GM18873 (cell line): ENCODE data around the gene MGAT3.
"Not testable (repeated sequence)": the region's sequence is repeated elsewhere in the genome, so short reads cannot be mapped to it uniquely, and the experiment has no call there.

Source experiments
- ATAC-seq: cut with Tn5 transposase; IDR thresholded peaks from one replicate; pipeline ENCODE4 v1.9.1; 2021; ENCODE audit warnings: mild to moderate bottlenecking, moderate library complexity, moderate number of reproducible peaks; ENCODE audit not compliant: unreplicated experiment, low FRiP score

Gene MGAT3, protein sequence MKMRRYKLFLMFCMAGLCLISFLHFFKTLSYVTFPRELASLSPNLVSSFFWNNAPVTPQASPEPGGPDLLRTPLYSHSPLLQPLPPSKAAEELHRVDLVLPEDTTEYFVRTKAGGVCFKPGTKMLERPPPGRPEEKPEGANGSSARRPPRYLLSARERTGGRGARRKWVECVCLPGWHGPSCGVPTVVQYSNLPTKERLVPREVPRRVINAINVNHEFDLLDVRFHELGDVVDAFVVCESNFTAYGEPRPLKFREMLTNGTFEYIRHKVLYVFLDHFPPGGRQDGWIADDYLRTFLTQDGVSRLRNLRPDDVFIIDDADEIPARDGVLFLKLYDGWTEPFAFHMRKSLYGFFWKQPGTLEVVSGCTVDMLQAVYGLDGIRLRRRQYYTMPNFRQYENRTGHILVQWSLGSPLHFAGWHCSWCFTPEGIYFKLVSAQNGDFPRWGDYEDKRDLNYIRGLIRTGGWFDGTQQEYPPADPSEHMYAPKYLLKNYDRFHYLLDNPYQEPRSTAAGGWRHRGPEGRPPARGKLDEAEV

DNA sequence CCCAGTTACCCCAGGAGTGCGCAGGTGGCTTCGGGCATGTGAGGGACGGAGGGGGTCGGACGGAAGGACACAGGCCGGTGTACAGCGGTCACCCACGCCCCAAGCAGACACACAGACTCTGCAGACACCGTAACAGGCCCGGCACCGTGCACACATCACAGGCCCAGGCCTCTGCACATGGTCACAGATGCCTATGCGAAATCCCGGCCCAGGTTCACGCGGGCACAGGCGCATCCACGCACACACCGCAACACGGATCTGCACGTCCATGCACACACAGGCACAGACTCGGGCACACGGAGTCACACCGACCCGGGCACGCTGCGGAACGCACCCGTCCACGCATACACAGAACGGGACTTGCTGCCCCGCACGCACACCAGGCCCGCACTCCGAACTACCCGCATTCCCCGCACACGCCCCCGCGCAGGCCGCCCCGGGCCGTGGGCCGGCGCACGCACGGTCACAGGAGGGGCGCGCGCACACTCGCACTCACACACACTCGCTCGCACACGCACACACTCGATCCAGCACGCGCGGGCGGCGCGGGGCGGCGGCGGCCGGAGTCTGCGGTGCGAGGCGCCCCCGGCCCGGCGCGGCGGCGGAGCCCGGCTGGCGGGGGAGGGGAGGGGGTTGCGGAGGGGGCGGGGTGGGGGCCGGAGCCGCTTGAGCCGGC is at the start of gene MGAT3:
TSS of gene MGAT3 (plus strand) at position 491 of the 676 bp plus-strand sequence. CDS start 30,336 bp downstream, outside the sequence.
- no peak for ATAC-seq

DNA sequence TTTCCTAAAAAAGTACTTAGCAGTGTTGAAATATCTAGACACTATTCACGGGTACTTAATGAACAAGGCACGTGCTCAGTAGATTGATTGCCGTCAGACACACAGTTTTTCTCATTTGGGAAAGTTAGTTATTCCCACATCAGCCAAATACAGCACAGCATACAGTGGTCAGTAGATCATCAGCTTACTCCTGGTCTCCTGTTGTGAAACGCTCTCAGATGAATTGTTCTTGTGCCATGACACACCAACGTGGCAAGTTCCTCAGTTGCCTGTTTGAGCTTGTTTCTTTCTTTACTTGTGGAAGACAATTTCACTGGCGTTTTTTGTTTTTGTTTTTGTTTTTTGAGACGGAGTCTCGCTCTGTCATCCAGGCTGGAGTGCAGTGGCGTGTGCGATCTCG is 48.6 kb upstream of the MGAT3 start:
- no peak for ATAC-seq

DNA sequence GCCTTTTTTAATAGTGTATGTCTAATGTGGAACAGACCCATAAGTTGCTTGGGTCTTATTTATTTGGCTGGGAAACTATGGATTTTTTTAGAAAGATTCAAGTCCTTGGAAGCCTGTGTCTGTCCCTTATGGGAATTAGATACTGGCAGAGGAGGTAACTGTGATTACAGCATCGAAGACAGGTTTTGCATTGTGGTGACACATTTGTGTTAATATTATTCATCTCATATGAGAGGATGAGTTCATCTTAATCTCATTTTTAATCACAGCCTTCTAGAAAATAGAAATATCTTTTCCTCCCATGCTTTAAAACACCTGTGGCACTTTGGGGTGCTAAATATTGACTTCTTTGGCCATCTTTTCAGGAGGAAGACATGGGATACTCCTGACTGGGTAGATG is 48.0 kb upstream of the MGAT3 start:
- no peak for ATAC-seq

DNA sequence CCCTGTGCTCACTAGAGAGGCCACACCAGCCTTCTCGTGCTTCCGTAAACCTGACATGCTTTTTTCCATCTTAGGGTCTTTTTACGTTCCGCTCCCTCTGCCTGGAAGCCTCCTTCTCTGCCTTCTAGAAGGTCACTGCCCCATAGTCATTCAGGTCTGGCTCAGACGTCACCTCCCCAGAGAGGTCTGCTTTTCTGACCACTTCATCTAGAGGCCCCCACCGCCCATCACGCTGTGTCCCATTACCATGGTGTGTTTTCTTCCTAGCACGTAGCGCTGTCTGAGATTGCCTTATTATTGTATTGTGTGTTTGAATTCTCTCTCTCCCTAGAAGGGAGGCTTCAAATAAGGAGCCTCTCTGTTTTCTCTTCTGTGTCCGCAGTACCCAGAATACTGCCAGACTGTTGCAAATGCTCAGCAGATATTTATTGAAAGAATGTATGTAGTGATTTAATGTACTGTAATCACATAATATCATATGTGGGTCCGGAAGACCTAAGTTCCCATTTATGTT is 47.2 kb upstream of the MGAT3 start:
- no peak for ATAC-seq

DNA sequence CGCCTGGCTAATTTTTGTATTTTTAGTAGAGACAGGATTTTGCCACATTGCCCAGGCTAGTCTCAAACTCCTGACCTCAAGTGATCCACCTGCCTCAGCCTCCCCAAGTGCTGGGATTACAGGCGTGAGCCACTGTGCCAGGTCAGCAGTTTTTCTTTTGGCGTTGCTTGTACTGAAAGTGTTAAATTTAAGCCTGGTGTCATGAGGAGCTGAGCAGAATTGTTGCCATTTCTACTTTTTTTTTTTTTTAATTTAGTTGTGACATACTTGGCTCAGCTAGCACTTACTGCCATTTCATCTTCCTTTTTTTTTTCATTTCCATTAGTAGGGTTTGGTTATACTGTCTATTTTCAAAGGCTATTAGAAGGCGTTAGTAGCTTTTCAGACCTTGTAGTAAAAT is 46.5 kb upstream of the MGAT3 start:
- no peak for ATAC-seq

DNA sequence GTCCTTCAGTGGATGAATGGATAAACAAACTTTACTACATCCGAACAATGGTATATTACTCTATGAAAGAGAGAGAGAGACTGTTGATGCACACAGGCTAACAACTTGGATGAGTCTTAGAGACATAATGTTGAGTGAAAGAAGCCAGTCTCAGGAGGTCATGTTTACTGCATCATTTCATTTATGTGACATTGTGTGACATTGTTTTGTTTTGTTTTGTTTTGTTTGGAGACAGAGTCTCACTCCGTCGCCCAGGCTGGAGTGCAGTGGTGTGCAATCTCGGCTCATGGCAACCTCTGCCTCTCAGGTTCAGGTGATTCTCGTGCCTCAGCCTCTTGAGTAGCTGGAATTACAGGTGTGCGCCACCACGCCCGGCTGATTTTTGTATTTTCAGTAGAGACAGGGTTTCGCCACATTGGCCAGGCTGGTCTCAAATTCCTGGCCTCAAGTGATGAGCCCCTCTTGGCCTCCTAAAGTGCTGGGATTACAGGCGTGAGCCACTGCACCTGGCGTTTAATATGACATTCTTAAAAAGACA is 44.9 kb upstream of the MGAT3 start:
- ATAC-seq = not testable (repeated sequence)

DNA sequence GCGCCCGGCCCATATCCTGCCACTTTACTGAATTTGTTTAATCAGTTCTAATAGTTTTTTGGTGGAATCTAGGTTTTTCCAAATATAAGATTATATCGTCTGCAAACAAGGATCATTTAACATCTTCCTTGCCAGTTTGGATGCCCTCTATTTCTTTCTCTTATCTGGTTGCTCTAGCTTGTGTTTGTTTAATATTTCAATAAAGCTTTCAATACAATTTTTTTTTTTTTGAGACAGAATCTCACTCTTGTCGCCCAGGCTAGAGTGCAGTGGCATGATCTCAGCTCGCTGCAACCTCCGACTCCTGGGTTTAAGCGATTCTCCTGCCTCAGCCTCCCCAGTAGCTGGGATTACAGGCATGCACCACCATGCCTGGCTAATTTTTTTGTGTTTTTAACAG is 43.6 kb upstream of the MGAT3 start:
- not testable (repeated sequence) for ATAC-seq

DNA sequence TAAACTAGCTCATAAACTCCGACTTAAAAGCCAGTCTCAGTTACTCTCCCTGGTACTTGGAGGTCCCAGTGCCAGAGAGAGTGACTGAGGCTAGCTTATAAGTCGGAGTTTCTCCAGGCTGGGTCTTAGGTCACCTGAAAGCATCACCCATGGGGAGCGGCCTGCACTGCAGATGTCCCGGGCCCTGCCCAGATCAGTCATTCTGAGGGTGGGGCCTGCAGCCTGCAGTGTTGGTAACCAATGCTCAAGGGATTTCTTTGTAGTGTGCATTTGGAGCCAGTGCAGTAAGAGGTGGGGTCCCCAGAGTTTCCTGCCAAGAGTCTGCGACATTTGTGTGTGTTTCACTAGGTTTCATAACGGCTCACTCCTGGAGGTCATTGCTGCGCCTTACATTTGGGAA is 42.4 kb upstream of the MGAT3 start:
- no peak for ATAC-seq

DNA sequence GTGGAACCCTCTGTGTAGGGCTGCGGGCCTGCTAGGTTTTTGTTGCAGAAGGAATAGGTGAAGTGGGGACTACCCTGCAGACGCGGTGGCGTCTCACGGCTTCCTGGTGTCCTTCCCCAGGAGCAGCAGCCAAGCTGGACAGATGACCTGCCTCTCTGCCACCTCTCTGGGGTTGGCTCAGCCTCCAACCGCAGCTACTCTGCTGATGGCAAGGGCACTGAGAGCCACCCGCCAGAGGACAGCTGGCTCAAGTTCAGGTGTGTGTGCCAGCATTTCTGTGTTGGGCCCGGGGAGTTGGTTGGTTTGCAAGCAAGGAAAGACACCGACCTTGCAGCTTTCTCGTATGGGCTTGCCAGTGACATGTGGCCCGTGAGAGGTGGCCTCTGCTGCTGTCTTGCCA is 41.9 kb upstream of the MGAT3 start:
- ATAC-seq = no peak

DNA sequence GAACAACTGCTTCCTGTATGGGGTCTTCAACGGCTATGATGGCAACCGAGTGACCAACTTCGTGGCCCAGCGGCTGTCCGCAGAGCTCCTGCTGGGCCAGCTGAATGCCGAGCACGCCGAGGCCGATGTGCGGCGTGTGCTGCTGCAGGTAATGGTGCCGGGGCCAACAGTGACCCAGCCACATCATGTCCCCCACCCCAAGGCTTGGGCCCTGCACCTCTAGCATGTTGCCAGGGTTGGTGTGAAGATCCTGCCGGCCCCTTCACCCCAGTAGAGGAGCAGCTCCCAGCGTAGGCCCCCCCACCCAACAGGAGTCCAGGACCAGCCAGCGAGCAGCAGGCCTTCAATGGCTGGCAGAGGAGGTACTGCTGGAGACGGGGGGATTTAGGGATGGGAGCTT is 41.3 kb upstream of the MGAT3 start:
- no peak for ATAC-seq

DNA sequence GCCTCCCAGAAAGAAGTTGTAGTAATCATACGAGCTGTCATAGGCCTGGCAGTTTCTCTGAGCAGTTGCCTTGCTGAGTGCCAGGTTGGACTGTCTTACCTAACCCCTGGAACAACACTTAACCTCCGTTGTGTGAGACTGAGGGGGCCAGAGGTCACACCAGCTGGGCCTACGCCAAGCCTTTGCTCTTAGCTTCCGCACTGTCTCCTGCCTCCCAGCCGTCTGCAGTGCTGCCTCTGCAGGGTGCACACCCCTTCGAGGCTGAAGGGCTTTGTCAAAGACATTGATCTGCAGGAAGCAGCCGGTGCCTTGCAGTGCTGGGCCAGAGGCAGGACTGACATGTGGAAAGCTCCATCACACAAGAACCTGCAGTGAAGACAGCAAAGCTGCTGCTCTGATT is 40.5 kb upstream of the MGAT3 start:
- no peak for ATAC-seq

DNA sequence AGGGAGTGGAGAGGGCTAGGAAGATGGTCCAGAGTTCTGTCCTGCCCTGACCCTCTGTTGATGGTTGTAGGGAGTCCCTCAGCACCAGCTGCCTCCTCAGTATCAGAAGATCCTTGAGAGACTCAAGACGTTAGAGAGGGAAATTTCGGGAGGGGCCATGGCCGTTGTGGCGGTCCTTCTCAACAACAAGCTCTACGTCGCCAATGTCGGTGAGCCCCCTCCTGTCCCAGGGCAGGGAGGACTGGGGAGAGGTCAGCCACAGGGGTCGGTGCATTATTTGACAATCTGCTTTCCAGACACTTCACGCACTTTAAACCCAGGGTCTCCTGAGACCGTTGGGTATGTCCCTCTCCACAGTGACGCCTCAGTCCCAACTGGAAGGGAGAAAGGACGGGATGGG is 39.2 kb upstream of the MGAT3 start:
- no peak for ATAC-seq

DNA sequence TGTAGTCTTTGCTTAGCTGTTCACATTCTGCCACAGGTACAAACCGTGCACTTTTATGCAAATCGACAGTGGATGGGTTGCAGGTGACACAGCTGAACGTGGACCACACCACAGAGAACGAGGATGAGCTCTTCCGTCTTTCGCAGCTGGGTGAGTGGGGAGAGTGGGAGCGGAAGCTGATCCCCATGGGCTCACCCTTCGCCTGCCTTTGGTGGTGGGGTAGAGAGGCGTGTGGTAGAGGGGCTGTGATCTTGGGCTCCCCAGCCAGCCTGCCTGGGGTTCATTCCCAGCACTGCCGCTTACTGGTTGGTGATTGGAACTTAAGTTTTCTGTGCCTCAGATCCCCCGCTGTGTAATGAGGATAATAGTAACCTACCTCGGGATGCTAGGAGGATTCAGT is 38.1 kb upstream of the MGAT3 start:
- ATAC-seq = no peak

DNA sequence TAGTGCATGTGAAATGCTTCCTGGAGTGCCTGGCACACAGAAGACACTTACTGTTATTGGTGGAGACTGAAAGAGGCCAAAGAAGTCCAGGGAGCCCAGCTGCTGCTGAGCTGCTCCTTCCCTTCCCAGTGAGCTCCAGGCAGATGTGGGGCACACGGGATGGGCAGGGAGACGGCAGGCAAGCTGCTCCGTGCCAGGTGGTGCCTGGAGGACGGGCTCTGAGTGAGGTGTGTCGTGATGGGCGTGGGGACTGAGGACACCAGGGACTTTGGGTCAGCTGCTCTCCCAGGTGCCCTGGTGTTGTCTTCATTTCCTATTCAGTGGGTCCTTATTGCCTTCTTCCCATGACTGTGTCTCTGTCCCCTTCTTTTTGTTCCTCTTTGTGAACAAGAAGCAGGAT is 37.7 kb upstream of the MGAT3 start:
- ATAC-seq = no peak

DNA sequence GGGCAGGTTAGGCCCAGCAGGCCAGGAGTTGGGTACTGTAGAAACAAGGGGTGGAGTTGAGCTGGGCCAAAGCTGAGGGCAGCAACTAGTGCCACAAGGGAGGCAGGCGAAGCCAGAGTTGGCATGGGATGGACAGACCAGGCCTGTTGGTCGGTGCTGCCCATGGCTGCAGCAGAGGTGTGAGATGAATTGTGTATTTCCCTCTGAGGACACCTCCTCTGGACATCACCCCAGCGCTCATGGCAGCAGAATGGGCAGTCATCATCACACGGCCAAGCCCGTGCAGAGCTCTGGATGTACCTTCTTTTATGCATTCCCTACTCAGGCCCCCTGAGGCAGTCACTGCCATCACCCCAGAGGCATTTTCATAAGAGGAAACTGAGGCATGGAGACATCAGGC is 36.9 kb upstream of the MGAT3 start:
- no peak for ATAC-seq

DNA sequence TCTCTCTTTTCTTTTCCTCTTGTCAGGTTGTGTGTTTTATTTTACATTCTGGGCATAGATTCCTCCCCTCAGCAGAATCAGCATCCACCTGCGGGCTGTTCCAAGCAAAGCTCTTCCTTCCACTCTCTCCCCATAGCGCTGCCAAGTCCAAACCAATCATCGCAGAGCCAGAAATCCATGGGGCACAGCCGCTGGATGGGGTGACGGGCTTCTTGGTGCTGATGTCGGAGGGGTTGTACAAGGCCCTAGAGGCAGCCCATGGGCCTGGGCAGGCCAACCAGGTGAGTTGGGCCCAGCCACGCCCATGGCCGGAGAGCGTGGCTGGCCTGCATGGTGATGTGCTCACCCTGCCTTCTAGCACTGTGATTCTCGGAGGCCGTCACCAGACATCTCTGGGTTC is 35.1 kb upstream of the MGAT3 start:
- ATAC-seq = no peak

DNA sequence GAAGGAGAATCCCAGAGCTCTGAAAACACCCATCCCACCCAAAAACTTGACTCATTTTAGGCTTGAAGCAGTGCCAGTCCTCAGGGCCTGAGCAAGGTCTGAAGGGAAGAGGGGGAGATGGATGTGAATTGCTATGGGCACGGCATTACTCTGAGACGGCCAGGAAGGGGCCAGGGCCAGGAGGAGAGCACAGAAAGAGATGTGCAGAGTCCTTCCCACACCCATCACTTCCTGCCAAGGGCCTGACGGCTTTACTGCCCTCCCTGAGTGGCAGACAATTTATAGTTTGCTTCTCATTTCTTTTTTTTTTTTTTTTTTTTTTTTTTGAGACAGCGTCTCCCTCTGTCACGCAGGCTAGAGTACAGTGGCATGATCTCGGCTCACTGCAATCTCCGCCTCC is 34.7 kb upstream of the MGAT3 start:
- ATAC-seq = no peak

DNA sequence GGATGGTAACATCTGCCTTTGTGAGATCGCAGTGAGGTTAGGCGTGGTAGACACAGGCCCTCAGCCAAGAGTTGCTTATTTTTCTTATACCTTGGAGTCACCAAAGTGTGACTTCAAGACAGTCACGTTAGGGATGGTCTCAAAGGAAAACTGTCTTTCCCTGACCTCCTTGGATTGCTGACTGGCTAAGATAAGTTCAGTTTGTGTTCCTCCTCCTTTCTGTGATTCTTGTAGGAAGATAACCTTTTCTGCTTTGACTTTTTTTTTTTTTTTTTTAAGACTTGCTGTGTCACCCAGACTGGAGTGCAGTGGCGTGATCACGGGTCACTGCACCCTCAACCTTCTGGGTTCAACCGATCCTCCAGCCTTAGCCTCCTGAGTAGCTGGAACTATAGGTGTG is 34.1 kb upstream of the MGAT3 start:
- ATAC-seq = no peak

DNA sequence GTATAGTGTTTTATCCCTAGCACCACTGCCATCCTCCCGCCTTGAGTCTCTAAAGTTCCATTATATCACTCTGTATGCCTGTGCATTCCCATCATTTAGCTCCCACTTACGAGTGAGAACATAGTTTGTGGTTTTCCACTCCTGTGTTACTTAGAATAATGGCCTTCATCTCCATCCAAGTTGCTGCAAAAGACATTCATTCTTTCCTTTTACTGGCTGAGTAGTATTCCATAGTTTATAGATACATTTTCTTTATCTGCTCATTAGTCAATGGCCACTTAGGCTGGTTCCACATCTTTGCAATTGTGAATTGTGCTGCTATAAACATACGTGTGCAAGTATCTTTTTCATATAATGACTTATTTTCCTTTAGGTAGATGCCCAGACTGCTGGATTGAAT is 32.8 kb upstream of the MGAT3 start:
- ATAC-seq = no peak

DNA sequence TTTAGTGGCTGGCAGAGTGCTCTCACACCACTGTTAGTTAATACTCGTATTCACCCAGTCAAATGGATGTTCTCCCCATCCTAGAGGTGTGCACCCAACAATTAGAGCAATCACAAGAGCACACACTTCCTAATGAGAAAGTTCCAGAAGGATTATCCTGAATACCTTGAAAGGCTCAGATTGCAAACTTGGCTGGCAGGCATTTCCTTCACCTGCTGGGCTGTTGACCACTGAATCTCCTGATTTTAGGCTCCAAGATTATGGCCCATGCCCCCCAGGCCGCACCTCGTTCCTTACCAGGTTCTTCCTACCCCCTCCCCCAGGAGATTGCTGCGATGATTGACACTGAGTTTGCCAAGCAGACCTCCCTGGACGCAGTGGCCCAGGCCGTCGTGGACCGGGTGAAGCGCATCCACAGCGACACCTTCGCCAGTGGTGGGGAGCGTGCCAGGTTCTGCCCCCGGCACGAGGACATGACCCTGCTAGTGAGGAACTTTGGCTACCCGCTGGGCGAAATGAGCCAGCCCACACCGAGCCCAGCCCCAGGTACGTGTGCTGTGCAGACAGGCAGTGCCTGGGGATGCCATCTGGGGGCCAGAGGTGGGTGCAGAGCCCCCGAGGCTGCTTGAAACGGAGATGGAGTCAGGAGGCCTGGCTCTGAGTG is 30.3 kb upstream of the MGAT3 start:
- ATAC-seq = no peak
